Embryonic facial prominence (tissue), 1 donor: Measurements from ENCODE around the gene NFYA.
A peak's percentile ranks its signal among the peaks of the same experiment; 100 is the strongest.

Experiments
- DNase-seq: peaks from one replicate; pipeline ENCODE4 v3.0.0-alpha.2; 2016; ENCODE audit errors: extremely low spot score

NFYA gene

GRCh38 chr6:41072836-41073202, at the start of gene NFYA:
TSS of gene NFYA (plus strand) at chr6:41072974. CDS start at chr6:41079090, 6,116 bp downstream.
- peak; percentile 100 for DNase-seq

- no peak for DNase-seq
Measured at GRCh38 chr6:41023114-41023513, 49.7 kb upstream of the NFYA start.

GRCh38 chr6:41025966-41026530, 46.7 kb upstream of the NFYA start:
- DNase-seq = no peak

- DNase-seq = no peak
Measured at GRCh38 chr6:41027241-41027640, 45.5 kb upstream of the NFYA start.

- no peak for DNase-seq
Measured at GRCh38 chr6:41027799-41028560, 44.8 kb upstream of the NFYA start.

GRCh38 chr6:41028561-41029412, 44.0 kb upstream of the NFYA start:
- DNase-seq = no peak

GRCh38 chr6:41032830-41033229, 39.9 kb upstream of the NFYA start:
- DNase-seq = no peak

GRCh38 chr6:41033776-41034175, 39.0 kb upstream of the NFYA start:
- DNase-seq = no peak

GRCh38 chr6:41036186-41036585, 36.6 kb upstream of the NFYA start:
- DNase-seq = no peak

GRCh38 chr6:41036601-41037000, 36.2 kb upstream of the NFYA start:
- no peak for DNase-seq

- DNase-seq = no peak
Measured at GRCh38 chr6:41037107-41037900, 35.5 kb upstream of the NFYA start.

- no peak for DNase-seq
Measured at GRCh38 chr6:41038205-41038604, 34.6 kb upstream of the NFYA start.

- no peak for DNase-seq
Measured at GRCh38 chr6:41039060-41039998, 33.4 kb upstream of the NFYA start, which contains the start of gene UNC5CL. TSS of gene UNC5CL (minus strand) at chr6:41039221. CDS start at chr6:41035074, 4,147 bp downstream.

GRCh38 chr6:41040101-41040939, 32.5 kb upstream of the NFYA start:
- DNase-seq = no peak

GRCh38 chr6:41040940-41041536, 31.7 kb upstream of the NFYA start:
- DNase-seq = no peak

- no peak for DNase-seq
Measured at GRCh38 chr6:41042226-41043055, 30.3 kb upstream of the NFYA start, which contains the start of gene TSPO2. TSS of gene TSPO2 (plus strand) at chr6:41042467. CDS start at chr6:41042986, 519 bp downstream.

GRCh38 chr6:41043151-41043550, 29.6 kb upstream of the NFYA start:
- no peak for DNase-seq

- no peak for DNase-seq
Measured at GRCh38 chr6:41045664-41046063, 27.1 kb upstream of the NFYA start.
